GM12878 (cell line): ENCODE results near the gene SBNO2. TPM values are rescaled to one million over a fixed set of nuclear protein-coding genes. Genes with fewer than 3 reads are reported as not detected.

Experiments used
- BHLHE40 ChIP-seq, 2 experiments: fragments of 450-650 bp in 1 of 2; IDR thresholded peaks; 2 replicates each; pipeline ENCODE4 v1.6.1; 2011 to 2017; ENCODE audit warnings: low read depth in 2 of 2, borderline replicate concordance in 1 of 2, improper control_type of control experiment in 1 of 2, low read length in 1 of 2, mild to moderate bottlenecking in 1 of 2
- CBFB ChIP-seq: IDR thresholded peaks from 2 replicates; pipeline ENCODE4 v1.6.1; 2016; ENCODE audit warnings: antibody characterized with exemption, low read depth
- CBX5 ChIP-seq: sonication (generic); IDR thresholded peaks from 2 replicates; pipeline ENCODE4 v1.6.1; 2016; ENCODE audit warnings: low read depth, moderate library complexity, mild to moderate bottlenecking, inconsistent platforms
- CHD1 ChIP-seq: IDR thresholded peaks from 2 replicates; pipeline ENCODE4 v1.6.1; 2012; ENCODE audit warnings: low read depth, low read length, improper control_type of control experiment
- FOXM1 ChIP-seq: IDR thresholded peaks from 2 replicates; pipeline ENCODE4 v1.6.1; 2012; ENCODE audit warnings: low read depth, mild to moderate bottlenecking, inconsistent platforms, low read length, moderate library complexity
- IKZF1 ChIP-seq: fragments of 450-650 bp; conservative IDR thresholded peaks from 2 replicates; pipeline ENCODE4 v1.6.1; 2017; ENCODE audit warnings: antibody characterized with exemption, mild to moderate bottlenecking
- KDM1A ChIP-seq: fragments of 200-600 bp; sonication (generic); IDR thresholded peaks from 2 replicates; pipeline ENCODE4 v1.6.1; 2016; ENCODE audit warnings: borderline replicate concordance
- MEF2B ChIP-seq: fragments of 450-650 bp; IDR thresholded peaks from 2 replicates; pipeline ENCODE4 v1.6.1; 2018; ENCODE audit warnings: mild to moderate bottlenecking, moderate library complexity; ENCODE audit not compliant: partially characterized antibody, poor library complexity, severe bottlenecking
- NBN ChIP-seq: fragments of 450-650 bp; IDR thresholded peaks from 2 replicates; pipeline ENCODE4 v1.6.1; 2016
- NFIC ChIP-seq: IDR thresholded peaks from 2 replicates; pipeline ENCODE4 v1.6.1; 2012; ENCODE audit warnings: low read depth, mild to moderate bottlenecking, inconsistent platforms, low read length, moderate library complexity
- RUNX3 ChIP-seq: IDR thresholded peaks from 2 replicates; pipeline ENCODE4 v1.6.1; 2012; ENCODE audit warnings: low read length, inconsistent platforms
- ZNF217 ChIP-seq: fragments of 450-650 bp; IDR thresholded peaks from 2 replicates; pipeline ENCODE4 v1.6.1; 2017; ENCODE audit warnings: antibody characterized with exemption, mild to moderate bottlenecking
- polyA plus RNA-seq, 11 experiments: library from polyadenylated mRNA; depleted of rRNA in 4 of 11; unstranded in 6 of 11; stranded (reverse) in 5 of 11; fragments of >200 nt; fragmentation: Nextera tagmentation in 4 of 11; fragmentation: Illumina TruSeq in 1 of 11; extraction: Ambion mirVana in 4 of 11; extraction: Trizol in 1 of 11; gene quantifications; 1 replicate in 1 of 11; 2 replicates in 10 of 11; pipeline versions ENCODE4 v1.2.1 to v1.2.3, GENCODE V29; 2011 to 2016; ENCODE audit warnings: inconsistent platforms in 2 of 11, missing spikeins in 2 of 11, low read depth in 1 of 11
- total RNA-seq, 4 experiments: library from RNA; depleted of rRNA in 3 of 4; stranded (reverse); fragments of >200 nt in 3 of 4; fragmentation: Illumina TruSeq in 1 of 4; extraction: Trizol in 1 of 4; gene quantifications; 2 replicates each; pipeline versions ENCODE4 v1.2.1 to v1.2.3, GENCODE V29; 2013 to 2021
- TF ChIP-seq, protein P1 (sequence below): fragments of 450-650 bp; IDR thresholded peaks from 2 replicates; pipeline ENCODE4 v1.6.1; 2017; ENCODE audit warnings: mild to moderate bottlenecking
- TF ChIP-seq, protein P2 (sequence below): fragments of 450-650 bp; formaldehyde crosslinking; IDR thresholded peaks from 2 replicates; pipeline ENCODE4 v1.4.0; 2020; ENCODE audit warnings: mild to moderate bottlenecking, moderate library complexity
- TF ChIP-seq, protein P3 (sequence below): fragments of 150-350 bp; IDR thresholded peaks from 2 replicates; pipeline ENCODE4 v1.6.1; 2016; ENCODE audit warnings: low read depth, low read length
- TF ChIP-seq, protein P4 (sequence below): fragments of 450-650 bp; IDR thresholded peaks from 2 replicates; pipeline ENCODE4 v1.6.1; 2017; ENCODE audit warnings: mild to moderate bottlenecking, moderate library complexity

Gene SBNO2
- total and polyA plus RNA-seq, 10 of the 15 experiments (the other 5 are each of a cell fraction or from before 2014, with no cell fraction given), result 0.08 to 44.6 (median 5.4) TPM

DNA sequence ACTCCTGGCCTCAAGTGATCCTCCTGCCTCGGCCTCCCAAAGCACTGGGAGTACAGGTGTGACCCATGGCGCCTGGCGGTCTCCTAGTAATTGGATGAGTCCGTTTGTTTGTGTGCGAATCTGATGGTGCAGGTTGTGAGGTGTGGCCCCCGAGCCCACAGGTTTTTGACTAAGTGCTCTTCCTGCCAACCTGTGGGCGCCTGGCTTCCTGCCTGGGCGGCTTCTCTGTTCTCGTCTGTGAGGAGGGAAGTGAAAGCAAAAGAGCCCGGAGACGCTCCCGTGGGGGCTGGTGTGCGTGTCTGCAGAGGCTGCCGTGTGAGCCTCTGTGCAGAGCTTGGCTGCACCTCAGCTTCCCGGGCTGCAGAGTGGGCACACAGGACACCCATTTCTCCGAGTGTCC is 97.1 kb downstream of the SBNO2 start (continued):
- TF ChIP-seq, protein P1, sequence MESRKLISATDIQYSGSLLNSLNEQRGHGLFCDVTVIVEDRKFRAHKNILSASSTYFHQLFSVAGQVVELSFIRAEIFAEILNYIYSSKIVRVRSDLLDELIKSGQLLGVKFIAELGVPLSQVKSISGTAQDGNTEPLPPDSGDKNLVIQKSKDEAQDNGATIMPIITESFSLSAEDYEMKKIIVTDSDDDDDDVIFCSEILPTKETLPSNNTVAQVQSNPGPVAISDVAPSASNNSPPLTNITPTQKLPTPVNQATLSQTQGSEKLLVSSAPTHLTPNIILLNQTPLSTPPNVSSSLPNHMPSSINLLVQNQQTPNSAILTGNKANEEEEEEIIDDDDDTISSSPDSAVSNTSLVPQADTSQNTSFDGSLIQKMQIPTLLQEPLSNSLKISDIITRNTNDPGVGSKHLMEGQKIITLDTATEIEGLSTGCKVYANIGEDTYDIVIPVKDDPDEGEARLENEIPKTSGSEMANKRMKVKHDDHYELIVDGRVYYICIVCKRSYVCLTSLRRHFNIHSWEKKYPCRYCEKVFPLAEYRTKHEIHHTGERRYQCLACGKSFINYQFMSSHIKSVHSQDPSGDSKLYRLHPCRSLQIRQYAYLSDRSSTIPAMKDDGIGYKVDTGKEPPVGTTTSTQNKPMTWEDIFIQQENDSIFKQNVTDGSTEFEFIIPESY, result 0 out of 2 replicates have a peak, but pooled peaks have one; percentile 5
- peak; percentile 64 to 77; a peak in 3 of 4 replicates for TF ChIP-seq BHLHE40 (IDR thresholded peaks at IDR 0.05; ENCODE audit: borderline replicate concordance in 1 of 2, low read depth in 2 of 2, low read length in 1 of 2)
- TF ChIP-seq NBN, result peak; percentile 93
- TF ChIP-seq CHD1, result no peak
- TF ChIP-seq MEF2B, result peak; percentile 90
- TF ChIP-seq, protein P2, sequence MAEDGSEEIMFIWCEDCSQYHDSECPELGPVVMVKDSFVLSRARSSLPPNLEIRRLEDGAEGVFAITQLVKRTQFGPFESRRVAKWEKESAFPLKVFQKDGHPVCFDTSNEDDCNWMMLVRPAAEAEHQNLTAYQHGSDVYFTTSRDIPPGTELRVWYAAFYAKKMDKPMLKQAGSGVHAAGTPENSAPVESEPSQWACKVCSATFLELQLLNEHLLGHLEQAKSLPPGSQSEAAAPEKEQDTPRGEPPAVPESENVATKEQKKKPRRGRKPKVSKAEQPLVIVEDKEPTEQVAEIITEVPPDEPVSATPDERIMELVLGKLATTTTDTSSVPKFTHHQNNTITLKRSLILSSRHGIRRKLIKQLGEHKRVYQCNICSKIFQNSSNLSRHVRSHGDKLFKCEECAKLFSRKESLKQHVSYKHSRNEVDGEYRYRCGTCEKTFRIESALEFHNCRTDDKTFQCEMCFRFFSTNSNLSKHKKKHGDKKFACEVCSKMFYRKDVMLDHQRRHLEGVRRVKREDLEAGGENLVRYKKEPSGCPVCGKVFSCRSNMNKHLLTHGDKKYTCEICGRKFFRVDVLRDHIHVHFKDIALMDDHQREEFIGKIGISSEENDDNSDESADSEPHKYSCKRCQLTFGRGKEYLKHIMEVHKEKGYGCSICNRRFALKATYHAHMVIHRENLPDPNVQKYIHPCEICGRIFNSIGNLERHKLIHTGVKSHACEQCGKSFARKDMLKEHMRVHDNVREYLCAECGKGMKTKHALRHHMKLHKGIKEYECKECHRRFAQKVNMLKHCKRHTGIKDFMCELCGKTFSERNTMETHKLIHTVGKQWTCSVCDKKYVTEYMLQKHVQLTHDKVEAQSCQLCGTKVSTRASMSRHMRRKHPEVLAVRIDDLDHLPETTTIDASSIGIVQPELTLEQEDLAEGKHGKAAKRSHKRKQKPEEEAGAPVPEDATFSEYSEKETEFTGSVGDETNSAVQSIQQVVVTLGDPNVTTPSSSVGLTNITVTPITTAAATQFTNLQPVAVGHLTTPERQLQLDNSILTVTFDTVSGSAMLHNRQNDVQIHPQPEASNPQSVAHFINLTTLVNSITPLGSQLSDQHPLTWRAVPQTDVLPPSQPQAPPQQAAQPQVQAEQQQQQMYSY (CRISPR knock-in tag), result no peak
- TF ChIP-seq CBX5, result peak; percentile 30; the same call in 1 of the 2 replicates
- TF ChIP-seq, protein P3, sequence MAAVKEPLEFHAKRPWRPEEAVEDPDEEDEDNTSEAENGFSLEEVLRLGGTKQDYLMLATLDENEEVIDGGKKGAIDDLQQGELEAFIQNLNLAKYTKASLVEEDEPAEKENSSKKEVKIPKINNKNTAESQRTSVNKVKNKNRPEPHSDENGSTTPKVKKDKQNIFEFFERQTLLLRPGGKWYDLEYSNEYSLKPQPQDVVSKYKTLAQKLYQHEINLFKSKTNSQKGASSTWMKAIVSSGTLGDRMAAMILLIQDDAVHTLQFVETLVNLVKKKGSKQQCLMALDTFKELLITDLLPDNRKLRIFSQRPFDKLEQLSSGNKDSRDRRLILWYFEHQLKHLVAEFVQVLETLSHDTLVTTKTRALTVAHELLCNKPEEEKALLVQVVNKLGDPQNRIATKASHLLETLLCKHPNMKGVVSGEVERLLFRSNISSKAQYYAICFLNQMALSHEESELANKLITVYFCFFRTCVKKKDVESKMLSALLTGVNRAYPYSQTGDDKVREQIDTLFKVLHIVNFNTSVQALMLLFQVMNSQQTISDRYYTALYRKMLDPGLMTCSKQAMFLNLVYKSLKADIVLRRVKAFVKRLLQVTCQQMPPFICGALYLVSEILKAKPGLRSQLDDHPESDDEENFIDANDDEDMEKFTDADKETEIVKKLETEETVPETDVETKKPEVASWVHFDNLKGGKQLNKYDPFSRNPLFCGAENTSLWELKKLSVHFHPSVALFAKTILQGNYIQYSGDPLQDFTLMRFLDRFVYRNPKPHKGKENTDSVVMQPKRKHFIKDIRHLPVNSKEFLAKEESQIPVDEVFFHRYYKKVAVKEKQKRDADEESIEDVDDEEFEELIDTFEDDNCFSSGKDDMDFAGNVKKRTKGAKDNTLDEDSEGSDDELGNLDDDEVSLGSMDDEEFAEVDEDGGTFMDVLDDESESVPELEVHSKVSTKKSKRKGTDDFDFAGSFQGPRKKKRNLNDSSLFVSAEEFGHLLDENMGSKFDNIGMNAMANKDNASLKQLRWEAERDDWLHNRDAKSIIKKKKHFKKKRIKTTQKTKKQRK, result no peak
- TF ChIP-seq RUNX3, result peak; percentile 88
- TF ChIP-seq ZNF217, result peak; percentile 92
- peak; percentile 95 for TF ChIP-seq IKZF1
- peak; percentile 84; the same call in 1 of the 2 replicates for TF ChIP-seq FOXM1
- TF ChIP-seq, protein P4, sequence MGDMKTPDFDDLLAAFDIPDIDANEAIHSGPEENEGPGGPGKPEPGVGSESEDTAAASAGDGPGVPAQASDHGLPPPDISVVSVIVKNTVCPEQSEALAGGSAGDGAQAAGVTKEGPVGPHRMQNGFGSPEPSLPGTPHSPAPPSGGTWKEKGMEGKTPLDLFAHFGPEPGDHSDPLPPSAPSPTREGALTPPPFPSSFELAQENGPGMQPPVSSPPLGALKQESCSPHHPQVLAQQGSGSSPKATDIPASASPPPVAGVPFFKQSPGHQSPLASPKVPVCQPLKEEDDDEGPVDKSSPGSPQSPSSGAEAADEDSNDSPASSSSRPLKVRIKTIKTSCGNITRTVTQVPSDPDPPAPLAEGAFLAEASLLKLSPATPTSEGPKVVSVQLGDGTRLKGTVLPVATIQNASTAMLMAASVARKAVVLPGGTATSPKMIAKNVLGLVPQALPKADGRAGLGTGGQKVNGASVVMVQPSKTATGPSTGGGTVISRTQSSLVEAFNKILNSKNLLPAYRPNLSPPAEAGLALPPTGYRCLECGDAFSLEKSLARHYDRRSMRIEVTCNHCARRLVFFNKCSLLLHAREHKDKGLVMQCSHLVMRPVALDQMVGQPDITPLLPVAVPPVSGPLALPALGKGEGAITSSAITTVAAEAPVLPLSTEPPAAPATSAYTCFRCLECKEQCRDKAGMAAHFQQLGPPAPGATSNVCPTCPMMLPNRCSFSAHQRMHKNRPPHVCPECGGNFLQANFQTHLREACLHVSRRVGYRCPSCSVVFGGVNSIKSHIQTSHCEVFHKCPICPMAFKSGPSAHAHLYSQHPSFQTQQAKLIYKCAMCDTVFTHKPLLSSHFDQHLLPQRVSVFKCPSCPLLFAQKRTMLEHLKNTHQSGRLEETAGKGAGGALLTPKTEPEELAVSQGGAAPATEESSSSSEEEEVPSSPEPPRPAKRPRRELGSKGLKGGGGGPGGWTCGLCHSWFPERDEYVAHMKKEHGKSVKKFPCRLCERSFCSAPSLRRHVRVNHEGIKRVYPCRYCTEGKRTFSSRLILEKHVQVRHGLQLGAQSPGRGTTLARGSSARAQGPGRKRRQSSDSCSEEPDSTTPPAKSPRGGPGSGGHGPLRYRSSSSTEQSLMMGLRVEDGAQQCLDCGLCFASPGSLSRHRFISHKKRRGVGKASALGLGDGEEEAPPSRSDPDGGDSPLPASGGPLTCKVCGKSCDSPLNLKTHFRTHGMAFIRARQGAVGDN, result peak; percentile 72
- TF ChIP-seq KDM1A, result no peak
- peak; percentile 72; the same call in 1 of the 2 replicates for TF ChIP-seq NFIC
- TF ChIP-seq CBFB, result 0 out of 2 replicates have a peak, but pooled peaks have one; percentile 68
